ENCODE data around the gene AAGAB. TPM values are rescaled to one million over a fixed set of nuclear protein-coding genes. Genes with fewer than 3 reads are reported as not detected.

Gene AAGAB
- total RNA-seq, 1 donor from 2014 or later = 20.9 TPM

DNA sequence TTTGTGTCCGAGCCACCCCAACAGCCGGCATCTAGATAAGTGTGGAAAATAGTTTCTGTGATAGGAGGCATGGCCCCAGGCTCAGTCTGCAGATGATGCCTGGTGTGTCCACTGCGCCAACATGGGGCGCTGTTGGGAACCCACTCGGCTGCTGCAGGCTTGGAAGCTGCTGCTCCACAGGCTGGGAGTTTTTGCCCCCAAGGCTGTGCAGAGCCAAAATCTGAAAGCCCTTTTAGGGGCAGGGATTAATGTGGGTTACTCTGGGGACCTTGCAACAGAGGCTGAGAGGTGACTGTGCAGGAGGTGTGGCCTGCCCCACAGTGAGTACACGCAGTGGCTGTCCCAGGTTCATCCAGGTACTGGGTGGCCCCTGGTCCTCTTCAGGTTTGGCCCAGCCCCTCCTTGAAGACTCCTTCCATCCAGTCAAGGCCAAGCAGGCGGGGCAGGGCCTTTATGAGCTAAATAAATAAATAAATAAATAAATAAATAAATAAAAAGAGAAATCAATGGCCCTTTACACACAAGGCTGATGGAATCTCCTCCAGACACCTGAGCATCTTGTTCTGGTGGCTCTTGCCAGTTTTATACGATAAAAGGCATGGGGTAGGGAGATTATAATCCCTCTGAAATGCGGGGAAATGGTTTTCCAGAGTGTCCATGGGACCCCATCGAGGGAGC is 73.8 kb downstream of the AAGAB start:
- intact Hi-C loops (cut with DNase I) = loop anchor here (5.0 kb wide), 1 partner anchor 58 kb away; no protein-coding TSS in a partner anchor
- DNase-seq (ENCODE audit: missing footprints) = no peak
- ATAC-seq = no peak

DNA sequence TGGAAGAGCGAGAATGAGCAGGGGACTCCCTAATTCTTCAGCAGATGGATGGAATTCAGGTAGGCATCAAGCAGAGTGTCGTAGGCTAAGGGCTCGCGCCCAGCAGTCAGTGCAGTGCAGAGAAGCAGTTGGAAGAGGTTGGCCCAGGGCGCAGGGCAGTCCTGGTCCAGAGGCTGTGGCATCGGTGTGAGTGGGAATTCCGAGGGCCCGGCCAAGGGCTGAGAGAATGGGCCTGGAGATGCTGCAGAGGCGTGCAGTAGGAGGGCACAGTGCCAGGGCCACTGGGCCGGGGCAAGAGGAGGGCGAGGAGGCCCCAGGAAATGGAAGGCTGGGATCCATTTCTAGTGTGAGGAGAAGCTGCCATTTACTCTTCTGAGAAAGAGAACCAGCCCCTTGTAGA is 74.4 kb downstream of the AAGAB start:
- ATAC-seq (no peak), DNase-seq (ENCODE audit: missing footprints) (no peak)
- intact Hi-C loops (cut with DNase I) = loop anchor here (5.0 kb wide), 1 partner anchor 58 kb away; no protein-coding TSS in a partner anchor

DNA sequence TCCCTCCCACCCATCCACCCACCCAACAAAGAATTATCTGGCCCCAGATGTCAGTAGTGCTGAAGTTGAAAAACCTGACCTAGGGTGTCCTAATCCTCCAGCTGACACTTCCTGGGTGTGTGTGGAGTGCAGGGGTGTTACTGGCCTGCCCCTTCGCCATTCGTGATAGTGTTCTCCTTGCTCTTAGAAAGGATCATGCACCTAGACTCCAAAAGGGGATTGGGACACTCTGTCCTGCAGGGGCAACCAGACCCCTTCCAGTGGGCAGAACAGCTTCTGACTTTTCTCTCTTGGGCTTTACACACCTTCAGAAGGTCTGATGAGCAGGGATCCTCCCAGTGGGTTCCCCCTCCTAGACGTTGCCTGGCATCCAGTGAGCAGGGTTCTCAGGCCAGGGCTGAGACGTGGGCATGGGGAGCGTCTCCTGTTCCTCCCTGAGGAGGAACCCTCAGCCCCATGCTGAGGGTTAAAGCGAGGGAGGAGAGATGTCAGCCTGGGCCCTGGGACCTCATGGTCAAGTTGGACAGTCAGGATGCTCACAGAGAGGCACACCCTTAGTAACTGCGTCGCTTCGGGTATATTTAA is 75.0 kb downstream of the AAGAB start:
- intact Hi-C loops (cut with DNase I) = no loop called here
- DNase-seq (ENCODE audit: missing footprints) (no peak), ATAC-seq (no peak)

DNA sequence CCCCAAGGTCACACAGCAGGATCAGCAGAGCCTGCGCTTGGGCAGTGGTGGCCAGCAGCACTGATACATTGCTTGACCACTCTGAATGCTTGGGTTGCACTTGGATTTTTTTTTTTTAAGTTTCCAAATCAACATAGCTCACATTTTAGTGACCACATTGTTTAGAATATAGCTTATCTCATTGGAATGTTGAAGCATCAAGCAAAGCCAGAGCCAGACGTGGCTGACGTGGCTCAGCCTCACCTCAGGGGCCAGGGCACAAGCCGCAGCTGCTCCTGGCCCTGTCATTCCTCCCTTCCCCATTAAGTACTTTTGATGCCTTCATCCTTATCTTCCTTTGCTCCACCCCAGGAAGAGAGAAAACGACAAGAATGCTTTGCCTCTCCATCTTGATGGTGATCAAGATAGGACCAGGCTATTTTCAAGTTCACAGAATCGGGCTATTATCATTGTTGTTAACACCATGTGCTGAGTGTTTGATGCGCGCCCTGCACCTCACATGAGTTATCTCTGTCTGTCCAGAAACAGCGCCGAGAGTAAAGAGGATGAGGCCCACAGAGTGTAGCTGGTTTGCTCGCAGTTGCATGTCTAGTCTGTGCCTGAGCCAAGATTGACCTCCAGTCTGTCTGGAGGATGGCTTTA is 75.8 kb downstream of the AAGAB start:
- intact Hi-C loops (cut with DNase I) = no loop called here
- DNase-seq (ENCODE audit: missing footprints) = no peak
- no peak for ATAC-seq

DNA sequence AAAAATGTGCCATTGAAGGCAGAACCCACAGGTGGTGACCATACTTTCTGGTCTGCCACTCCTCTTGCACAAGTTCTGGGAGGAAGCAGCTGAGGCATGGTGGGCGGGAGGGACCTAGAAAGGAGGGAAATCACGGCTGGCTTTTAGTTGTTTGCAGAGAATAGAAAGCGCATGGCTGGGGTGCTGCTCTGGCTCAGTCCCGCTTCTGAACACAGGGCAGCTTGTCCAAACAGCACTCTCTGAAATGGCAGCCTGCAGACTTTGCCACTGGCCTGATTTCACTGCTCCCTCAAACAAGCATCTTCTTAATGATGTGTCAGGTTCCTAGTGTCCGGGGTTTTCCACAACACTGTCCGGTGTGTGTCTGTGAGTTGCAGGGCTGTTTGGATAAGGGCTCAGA is 76.7 kb downstream of the AAGAB start:
- DNase-seq (ENCODE audit: missing footprints) = no peak
- no peak for ATAC-seq
- intact Hi-C loops (cut with DNase I) = no loop called here

DNA sequence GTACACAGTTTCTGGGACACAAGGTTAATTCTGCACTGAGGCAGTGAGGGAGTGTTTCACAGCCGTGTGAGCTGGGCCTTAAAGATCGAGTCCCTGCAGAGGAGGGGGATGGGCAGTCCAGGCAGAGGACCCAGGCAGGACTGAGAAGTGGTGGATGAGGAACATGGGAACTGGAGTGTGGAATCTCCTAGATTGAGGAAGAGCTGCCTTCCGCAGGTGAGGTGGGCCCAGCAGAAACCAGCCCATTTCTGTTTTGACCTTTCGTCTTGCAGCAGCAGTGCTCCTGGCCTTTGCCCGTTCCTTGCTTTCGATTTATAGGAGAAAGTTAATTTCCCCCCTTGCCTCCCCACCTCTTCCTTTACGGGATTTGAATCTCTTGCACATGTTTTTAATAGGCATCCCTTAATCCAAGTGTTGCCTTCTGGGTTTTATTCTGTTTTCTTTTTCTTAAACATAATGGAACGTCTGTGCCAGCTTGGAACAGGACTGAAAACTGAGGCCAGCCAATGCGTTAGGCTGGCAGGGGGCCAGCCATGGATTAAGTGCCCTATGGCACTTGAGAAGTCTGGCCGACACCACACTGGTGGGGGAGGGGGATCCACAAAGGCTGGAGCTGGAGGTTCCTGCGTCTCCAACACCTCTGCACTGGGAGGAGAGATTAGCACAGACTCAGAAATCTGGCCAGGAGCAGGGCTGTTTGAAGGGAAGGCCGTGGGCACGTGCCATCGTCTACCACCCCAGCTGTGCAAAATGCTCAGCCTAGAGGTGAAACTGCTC is 78.1 kb downstream of the AAGAB start:
- DNase-seq (ENCODE audit: missing footprints) = no peak
- intact Hi-C loops (cut with DNase I) = no loop called here
- peak; percentile 70 for ATAC-seq

DNA sequence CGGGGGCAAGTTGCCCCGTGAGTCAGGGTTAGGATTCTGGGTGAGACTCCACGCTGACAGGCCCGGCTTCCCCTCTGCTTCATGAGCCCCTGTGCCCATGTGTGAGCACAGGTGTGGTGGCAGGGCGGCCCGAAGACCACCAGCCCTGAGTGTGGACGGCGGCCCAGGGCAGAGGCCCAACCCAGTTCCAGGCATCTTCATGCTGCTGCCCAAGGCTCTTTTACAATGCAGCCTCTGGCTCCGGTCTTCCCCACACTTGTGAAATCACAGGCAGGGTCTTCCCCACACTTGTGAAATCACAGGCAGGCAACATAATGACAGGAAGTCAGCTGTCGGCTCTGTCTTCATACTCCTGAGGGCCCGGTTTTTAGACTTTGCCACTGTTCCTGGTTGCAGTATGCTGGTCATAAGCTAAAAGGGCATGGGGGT is 78.8 kb downstream of the AAGAB start:
- ATAC-seq = peak; percentile 27
- intact Hi-C loops (cut with DNase I) = no loop called here
- DNase-seq (ENCODE audit: missing footprints) = peak; percentile 79

DNA sequence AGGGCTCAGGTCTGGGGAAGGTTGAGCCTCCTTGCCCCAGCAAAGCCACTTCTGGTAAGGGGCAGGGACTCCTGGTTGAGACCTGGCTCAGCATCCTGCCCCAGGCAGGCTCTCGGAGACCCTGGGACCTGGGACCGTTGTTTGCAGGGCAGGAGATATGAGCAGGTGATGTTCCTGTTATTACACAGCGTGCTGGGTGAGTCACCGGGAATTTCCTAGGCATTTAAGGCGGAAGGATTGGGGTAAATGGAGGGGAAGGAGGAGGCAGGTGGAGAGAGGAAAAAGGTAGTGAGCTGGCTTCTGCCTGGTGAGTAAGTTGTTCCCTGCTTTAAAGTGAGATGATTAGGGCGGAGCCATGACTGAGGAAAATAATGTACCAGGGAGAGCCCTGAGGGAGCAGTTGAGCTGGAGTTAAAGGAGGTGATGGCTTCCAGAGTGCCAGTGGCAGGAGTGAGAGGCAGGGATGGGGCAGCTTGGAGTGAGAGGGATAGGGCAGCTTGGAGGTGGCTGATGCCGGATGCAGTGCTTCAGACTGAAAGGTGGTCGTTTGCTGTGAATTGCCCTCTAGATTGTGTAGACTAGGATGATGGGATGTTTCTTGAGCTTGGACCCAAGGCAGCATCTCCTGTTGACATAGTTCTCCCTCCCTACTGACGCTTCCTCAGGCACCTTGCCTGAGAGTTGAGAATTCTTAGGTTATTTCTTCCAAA is 79.4 kb downstream of the AAGAB start:
- intact Hi-C loops (cut with DNase I) = no loop called here
- ATAC-seq (no peak), DNase-seq (ENCODE audit: missing footprints) (no peak)

DNA sequence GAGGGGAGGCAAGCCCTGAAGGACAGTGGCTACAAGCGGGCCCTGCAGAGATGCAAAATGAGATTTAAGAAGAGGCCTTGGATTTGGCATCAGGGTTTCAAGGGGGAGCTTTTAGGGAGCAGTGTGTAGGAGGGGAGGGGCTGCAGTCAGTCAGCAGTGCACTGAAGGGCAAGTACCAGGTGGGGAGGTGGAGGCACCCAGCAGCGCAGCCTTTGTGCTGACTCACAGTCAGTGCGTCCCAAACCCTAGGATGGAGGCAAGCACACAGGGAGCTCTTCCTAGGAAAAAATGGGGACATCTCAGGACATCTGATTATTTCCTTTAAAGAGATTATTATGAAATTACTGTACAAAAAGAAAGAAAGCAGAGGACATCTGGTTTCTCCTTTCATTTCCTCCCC is 80.0 kb downstream of the AAGAB start:
- intact Hi-C loops (cut with DNase I) = no loop called here
- no peak for DNase-seq (ENCODE audit: missing footprints)
- no peak for ATAC-seq

DNA sequence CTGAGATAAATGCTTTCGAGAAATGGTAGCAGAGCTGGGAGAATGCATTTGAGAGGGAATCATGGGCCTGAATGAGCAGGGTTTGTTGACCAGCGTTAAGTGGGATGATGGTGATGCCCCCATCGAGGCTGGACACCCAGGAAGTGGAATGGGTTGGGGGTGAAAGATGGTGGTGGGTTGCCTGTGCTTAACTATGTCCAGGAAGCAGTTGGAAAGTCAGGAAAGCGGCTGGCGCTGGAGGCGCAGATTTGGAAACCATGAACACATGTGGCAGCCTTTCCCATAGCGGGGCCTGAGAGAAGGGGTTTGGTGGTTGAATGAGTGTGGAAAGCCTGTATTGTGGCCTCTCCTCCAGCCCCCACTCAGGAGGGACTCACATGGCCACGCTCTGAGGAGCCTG is 80.7 kb downstream of the AAGAB start:
- no peak for DNase-seq (ENCODE audit: missing footprints)
- ATAC-seq = no peak
- intact Hi-C loops (cut with DNase I) = no loop called here

DNA sequence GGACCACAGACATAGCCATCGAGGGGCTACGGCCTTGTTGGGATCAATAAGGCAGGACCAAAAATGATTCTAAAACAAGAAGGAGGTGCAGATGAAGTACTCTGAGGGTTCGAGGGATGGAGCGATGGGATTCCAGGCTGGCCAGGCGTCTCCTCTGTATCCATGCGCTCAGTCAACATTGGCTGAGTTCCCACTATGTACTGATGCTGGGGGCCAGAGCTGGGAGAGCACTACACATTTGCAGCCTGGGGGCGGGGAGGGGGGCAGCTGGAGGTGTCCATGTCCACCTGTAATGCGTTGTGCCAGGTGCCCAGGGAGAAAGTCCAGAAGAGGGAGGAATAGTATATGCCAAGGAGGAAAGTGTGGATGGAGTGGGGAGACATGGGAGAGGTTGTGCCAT is 81.5 kb downstream of the AAGAB start:
- DNase-seq (ENCODE audit: missing footprints) = no peak
- no peak for ATAC-seq
- intact Hi-C loops (cut with DNase I) = no loop called here

DNA sequence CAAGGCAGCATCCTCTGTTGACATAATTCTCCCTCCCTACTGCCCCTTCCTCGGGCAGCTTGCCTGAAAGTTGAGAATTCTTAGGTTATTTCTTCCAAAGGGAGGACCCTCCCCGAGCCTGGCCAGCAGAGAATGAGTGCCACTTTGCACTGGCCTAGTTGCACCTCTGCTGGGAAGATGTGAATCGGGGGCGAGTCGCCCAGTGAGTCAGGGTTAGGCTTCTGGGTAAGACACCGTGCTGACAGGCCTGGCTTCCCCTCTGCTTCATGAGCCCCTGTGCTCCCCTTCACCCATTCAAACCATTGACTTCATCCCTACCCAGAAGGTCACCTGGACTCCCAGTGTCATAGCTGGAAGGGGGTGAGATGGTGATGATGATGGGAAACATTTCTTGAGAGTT is 82.3 kb downstream of the AAGAB start:
- no peak for ATAC-seq
- DNase-seq (ENCODE audit: missing footprints) = no peak
- intact Hi-C loops (cut with DNase I) = no loop called here

DNA sequence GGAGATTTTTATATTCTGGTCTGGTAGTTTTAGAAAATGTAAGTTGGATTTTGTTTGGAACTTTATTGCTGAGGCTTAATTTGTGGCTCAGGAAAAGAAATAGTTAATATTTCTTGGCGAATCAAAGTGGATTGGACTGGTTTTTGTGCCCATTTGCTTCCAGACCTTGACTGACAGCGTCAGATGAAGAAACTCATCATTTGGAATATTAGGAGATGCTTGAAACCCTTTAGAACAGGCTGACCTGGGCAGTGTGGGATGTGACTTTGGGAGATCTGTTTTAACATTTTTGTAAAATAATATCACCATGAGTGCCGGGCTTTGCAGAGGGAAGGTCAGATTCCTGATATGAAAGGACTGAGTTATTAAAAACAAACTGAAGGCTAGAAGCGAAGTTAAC is 83.0 kb downstream of the AAGAB start:
- no peak for ATAC-seq
- intact Hi-C loops (cut with DNase I) = no loop called here

DNA sequence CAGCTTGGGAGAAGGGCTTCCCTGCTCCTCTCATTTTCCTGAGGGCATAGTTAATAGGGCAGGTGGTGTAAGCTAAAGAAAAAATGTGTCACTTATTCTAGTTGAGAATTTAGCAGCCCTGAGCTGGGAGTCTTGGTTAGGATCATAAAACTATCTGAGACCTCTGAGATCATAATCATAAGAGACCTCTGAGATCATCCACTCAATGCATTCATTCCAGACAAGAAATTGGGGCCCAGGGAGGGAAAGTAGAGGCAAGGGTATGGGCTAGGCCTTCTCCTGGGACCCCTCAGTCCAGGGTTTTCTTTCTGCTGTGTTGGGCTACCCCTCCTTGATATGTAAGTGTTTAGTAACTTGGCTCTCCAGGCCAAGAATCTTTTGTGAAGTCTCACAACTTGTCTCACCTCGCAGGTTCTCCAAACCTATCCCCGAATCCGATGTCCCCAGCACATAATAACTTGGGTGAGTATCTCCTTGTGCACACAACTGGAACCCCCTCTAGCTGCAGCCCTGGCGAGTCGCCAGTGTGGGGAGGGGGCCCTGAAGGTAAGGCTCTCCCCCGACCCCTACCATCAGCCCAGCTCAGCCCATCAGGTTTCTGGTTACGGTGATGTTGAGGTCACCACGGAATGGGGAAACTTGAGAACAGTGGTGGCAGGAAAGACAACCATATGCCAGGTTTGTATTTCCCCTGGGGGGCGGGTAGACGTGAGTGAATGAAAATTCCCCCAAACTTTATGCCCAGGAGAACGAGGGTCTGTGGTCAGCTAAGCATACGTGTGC is 84.1 kb downstream of the AAGAB start:
- DNase-seq (ENCODE audit: missing footprints) (no peak), ATAC-seq (no peak)
- intact Hi-C loops (cut with DNase I) = no loop called here

More for the DNA sequence above, 83.0 kb downstream of the AAGAB start:
- DNase-seq (ENCODE audit: missing footprints) = no peak

DNA sequence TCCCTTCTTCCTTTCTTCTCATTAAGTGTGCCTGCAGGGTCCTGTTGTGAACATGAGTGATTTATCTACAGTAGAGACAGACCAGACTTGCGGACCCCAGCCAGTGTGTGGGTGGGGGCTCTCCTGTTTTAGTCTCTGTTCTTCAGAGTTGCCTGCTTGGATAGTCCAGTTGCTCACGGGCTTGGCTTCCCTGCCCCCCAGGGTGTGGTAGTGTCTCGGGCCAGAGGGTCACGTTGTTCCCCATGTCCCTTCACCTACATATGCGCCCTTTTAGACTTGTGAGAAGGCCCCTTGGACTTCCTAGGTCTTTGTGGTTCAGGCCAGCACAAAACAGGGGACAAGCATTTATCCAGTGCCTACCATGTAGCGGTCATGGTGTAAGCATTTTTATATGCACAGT is 85.8 kb downstream of the AAGAB start:
- ATAC-seq (no peak), DNase-seq (ENCODE audit: missing footprints) (no peak)
- intact Hi-C loops (cut with DNase I) = loop anchor here (5.0 kb wide), 1 partner anchor 46 kb away; no protein-coding TSS in a partner anchor

DNA sequence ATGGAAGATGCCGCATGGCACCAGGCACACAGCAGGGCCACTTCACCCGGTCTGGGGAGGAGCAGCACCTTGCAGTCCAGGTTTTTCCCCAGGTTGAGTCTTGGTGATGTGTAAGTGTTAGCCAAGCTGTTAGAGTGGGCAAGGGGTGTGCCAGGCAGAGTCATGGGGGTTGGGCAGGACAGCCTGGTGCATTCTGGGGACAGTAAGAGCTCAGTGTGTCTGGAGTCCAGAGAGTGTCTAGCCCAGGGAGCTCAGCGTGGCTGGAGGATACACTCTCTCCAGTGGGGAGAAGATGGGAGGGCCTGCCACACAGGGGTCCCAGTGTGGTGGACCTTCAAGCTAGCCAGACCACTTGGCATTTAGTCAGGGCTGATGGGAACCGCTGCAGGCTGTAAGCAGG is 87.4 kb downstream of the AAGAB start:
- ATAC-seq (no peak), DNase-seq (ENCODE audit: missing footprints) (no peak)
- intact Hi-C loops (cut with DNase I) = loop anchor here (5.0 kb wide), 1 partner anchor 45 kb away; no protein-coding TSS in a partner anchor

DNA sequence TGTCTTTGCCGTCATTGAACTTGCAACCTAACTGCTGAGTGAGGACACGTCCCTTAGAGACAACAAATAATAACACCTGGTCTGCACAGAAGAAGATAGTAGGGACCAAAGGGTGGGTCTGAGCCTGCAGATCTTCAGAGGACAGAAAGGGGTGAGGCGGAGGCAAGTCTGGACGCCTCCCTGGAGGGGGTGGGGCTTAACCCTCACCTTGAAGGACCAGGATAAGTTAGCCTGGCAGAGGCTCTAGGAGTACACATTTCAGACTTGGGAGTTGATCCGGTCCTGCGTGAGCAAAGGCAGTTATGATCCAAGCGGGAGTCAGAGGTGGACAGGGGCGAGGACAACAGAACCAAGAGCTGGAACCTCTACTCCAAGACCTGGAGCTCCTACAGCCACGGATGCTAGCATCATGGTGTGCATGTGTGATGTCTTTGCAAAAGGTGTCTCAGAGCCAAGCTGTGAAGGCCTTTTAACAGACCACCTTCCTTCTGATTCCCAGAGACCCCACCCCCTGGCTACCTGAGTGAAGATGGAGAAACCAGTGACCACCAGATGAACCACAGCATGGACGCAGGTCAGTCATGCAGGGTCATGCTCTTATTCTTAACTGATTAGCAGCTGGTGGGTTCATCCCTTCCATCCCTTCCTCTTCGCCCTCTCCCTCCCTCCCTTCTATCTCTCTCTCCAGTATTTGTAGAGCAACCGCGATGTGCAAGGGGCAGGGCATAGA is 88.0 kb downstream of the AAGAB start:
- ATAC-seq (no peak), DNase-seq (ENCODE audit: missing footprints) (no peak)
- intact Hi-C loops (cut with DNase I) = loop anchor here (5.0 kb wide), 1 partner anchor 44 kb away; no protein-coding TSS in a partner anchor

Data from Right ventricle myocardium inferior (tissue), 1 donor.